IMR-90 (cell line): ENCODE data around the gene ATXN10. TPM values are rescaled to one million over a fixed set of nuclear protein-coding genes. Genes with fewer than 3 reads are reported as not detected.

ENCODE experiments used
- ATAC-seq: fragments of 200-7000 bp; cut with Tn5 transposase; 2 replicates; pipeline ENCODE4 v1.9.1; 2020; ENCODE audit warnings: low read depth, mild to moderate bottlenecking, moderate library complexity
- BruUV-seq: library from RNA; stranded (reverse); fragments of 400-500 nt; replicated peaks from 2 replicates; lab custom pipeline; 2021; lab: Mats Ljungman, UMichigan
- CTCF ChIA-PET: fragments of 300-600 bp; formaldehyde crosslinking; extraction: SDS; loops from one replicate; lab custom pipeline; 2021; ENCODE audit warnings: antibody characterized with exemption; lab: Yijun Ruan, JAX
- POLR2A ChIA-PET: fragments of 300-600 bp; sonication (Branson Sonifier 250); formaldehyde crosslinking; loops from one replicate; lab custom pipeline; 2022; ENCODE audit warnings: antibody characterized with exemption; ENCODE audit not compliant: unreplicated experiment; lab: Charles Lee
- DNase-seq: peaks from one replicate; pipeline ENCODE4 v3.0.0; 2013
- H2AFZ ChIP-seq: replicated peaks from 2 replicates; pipeline ENCODE3; 2013; ENCODE audit warnings: low read length, mild to moderate bottlenecking; ENCODE audit not compliant: poor library complexity
- H2AK5ac ChIP-seq: 2 replicates; pipeline ENCODE4 v1.6.1; 2013; ENCODE audit warnings: low read depth, low read length, inconsistent platforms
- H2AK9ac ChIP-seq: replicated peaks from 2 replicates; pipeline ENCODE3; 2013; ENCODE audit warnings: mild to moderate bottlenecking, low read depth, low read length, moderate library complexity; ENCODE audit not compliant: poor library complexity
- H2BK120ac ChIP-seq: 2 replicates; pipeline ENCODE4 v1.6.1; 2013; ENCODE audit warnings: low read depth, low read length, inconsistent platforms
- H2BK15ac ChIP-seq: 3 replicates; pipeline ENCODE4 v1.6.1; 2013; ENCODE audit warnings: low read depth, low read length, inconsistent platforms
- H2BK20ac ChIP-seq: 2 replicates; pipeline ENCODE4 v1.6.1; 2013; ENCODE audit warnings: low read depth, mild to moderate bottlenecking, inconsistent platforms, low read length, moderate library complexity
- H2BK5ac ChIP-seq: 2 replicates; pipeline ENCODE4 v1.6.1; 2013; ENCODE audit warnings: mild to moderate bottlenecking, low read depth, low read length, inconsistent platforms; ENCODE audit not compliant: poor library complexity, severe bottlenecking
- H3K14ac ChIP-seq: replicated peaks from 2 replicates; pipeline ENCODE4 v1.6.1; 2013; ENCODE audit warnings: low read depth, low read length, inconsistent platforms
- H3K18ac ChIP-seq: 2 replicates; pipeline ENCODE4 v1.6.1; 2013; ENCODE audit warnings: low read depth, low read length, control low read depth
- H3K23ac ChIP-seq: 2 replicates; pipeline ENCODE4 v1.6.1; 2013; ENCODE audit warnings: low read depth, low read length, inconsistent platforms
- H3K27ac ChIP-seq: 2 replicates; pipeline ENCODE4 v1.5.1; 2013; ENCODE audit warnings: mild to moderate bottlenecking, control low read depth, low read length; ENCODE audit not compliant: insufficient read depth
- H3K27me3 ChIP-seq: 2 replicates; pipeline ENCODE4 v1.6.1; 2013; ENCODE audit warnings: low read length; ENCODE audit not compliant: control insufficient read depth, insufficient read depth
- H3K36me3 ChIP-seq: 2 replicates; pipeline ENCODE4 v1.6.1; 2013; ENCODE audit warnings: low read length, mixed read lengths; ENCODE audit not compliant: control insufficient read depth, insufficient read depth
- H3K4ac ChIP-seq: 2 replicates; pipeline ENCODE4 v1.6.1; 2013; ENCODE audit warnings: low read depth, low read length, inconsistent platforms
- H3K4me1 ChIP-seq: 2 replicates; pipeline ENCODE4 v1.6.1; 2013; ENCODE audit warnings: low read length, mixed read lengths; ENCODE audit not compliant: control insufficient read depth, insufficient read depth
- H3K4me2 ChIP-seq: 2 replicates; pipeline ENCODE4 v1.6.1; 2013; ENCODE audit warnings: low read depth, mild to moderate bottlenecking, control low read depth, low read length, moderate library complexity
- H3K4me3 ChIP-seq: 2 replicates; pipeline ENCODE4 v1.5.1; 2013; ENCODE audit warnings: low read depth, mild to moderate bottlenecking, control low read depth, low read length, moderate library complexity; ENCODE audit not compliant: insufficient read depth
- H3K56ac ChIP-seq: 2 replicates; pipeline ENCODE4 v1.6.1; 2013; ENCODE audit warnings: low read length, inconsistent platforms; ENCODE audit not compliant: insufficient read depth; ENCODE audit errors: extremely low read depth
- H3K79me1 ChIP-seq, 2 experiments: 2 replicates each; pipeline ENCODE4 v1.6.1; 2013; ENCODE audit warnings: low read length in 2 of 2, inconsistent platforms in 1 of 2, low read depth in 1 of 2
- H3K9ac ChIP-seq: 2 replicates; pipeline ENCODE4 v1.6.1; 2013; ENCODE audit warnings: low read depth, low read length, control low read depth
- H3K9me1 ChIP-seq: 2 replicates; pipeline ENCODE4 v1.6.1; 2013; ENCODE audit warnings: low read length, inconsistent platforms; ENCODE audit not compliant: insufficient read depth
- H3K9me3 ChIP-seq: 2 replicates; pipeline ENCODE4 v1.6.1; 2013; ENCODE audit warnings: low read length; ENCODE audit not compliant: control insufficient read depth, insufficient read depth
- H4K20me1 ChIP-seq: 2 replicates; pipeline ENCODE4 v1.6.1; 2013; ENCODE audit warnings: low read length, inconsistent platforms; ENCODE audit not compliant: insufficient read depth
- H4K5ac ChIP-seq: 2 replicates; pipeline ENCODE4 v1.6.1; 2013; ENCODE audit warnings: mild to moderate bottlenecking, low read depth, low read length, control low read depth
- H4K8ac ChIP-seq, 2 experiments: 2 replicates each; pipeline ENCODE4 v1.6.1; 2013; ENCODE audit warnings: low read depth in 2 of 2, low read length in 2 of 2, control low read depth in 1 of 2, inconsistent platforms in 1 of 2
- H4K91ac ChIP-seq: 2 replicates; pipeline ENCODE4 v1.6.1; 2013; ENCODE audit warnings: low read depth, low read length, inconsistent platforms; ENCODE audit not compliant: insufficient read depth
- BHLHE40 ChIP-seq: fragments of 150-350 bp; IDR thresholded peaks from 2 replicates; pipeline ENCODE4 v1.6.1; 2016; ENCODE audit warnings: mild to moderate bottlenecking, low read depth, low read length
- CEBPB ChIP-seq: IDR thresholded peaks from 2 replicates; pipeline ENCODE4 v1.6.1; 2012; ENCODE audit warnings: low read depth, low read length, improper control_type of control experiment
- CHD1 ChIP-seq: IDR thresholded peaks from 2 replicates; pipeline ENCODE4 v1.6.1; 2012; ENCODE audit warnings: low read depth, low read length, improper control_type of control experiment
- CTCF ChIP-seq: conservative IDR thresholded peaks from 2 replicates; pipeline ENCODE4 v1.5.1; 2012; ENCODE audit warnings: mild to moderate bottlenecking, low read depth, low read length, improper control_type of control experiment
- FOS ChIP-seq: fragments of 150-350 bp; IDR thresholded peaks from 2 replicates; pipeline ENCODE4 v1.6.1; 2016; ENCODE audit warnings: low read depth, low read length
- MAZ ChIP-seq: IDR thresholded peaks from 2 replicates; pipeline ENCODE4 v1.6.1; 2012; ENCODE audit warnings: low read depth, mild to moderate bottlenecking, low read length, improper control_type of control experiment, moderate library complexity, borderline replicate concordance
- MXI1 ChIP-seq: IDR thresholded peaks from 2 replicates; pipeline ENCODE4 v1.6.1; 2012; ENCODE audit warnings: low read depth, mild to moderate bottlenecking, low read length, moderate library complexity, borderline replicate concordance
- POLR2A ChIP-seq: IDR thresholded peaks from 2 replicates; pipeline ENCODE4 v1.6.1; 2012; ENCODE audit warnings: mild to moderate bottlenecking, low read depth, low read length
- RAD21 ChIP-seq: IDR thresholded peaks from 2 replicates; pipeline ENCODE4 v1.6.1; 2012; ENCODE audit warnings: low read length, improper control_type of control experiment
- RCOR1 ChIP-seq: IDR thresholded peaks from 2 replicates; pipeline ENCODE4 v1.6.1; 2012; ENCODE audit warnings: mild to moderate bottlenecking, low read length, improper control_type of control experiment; ENCODE audit not compliant: insufficient replicate concordance
- RFX5 ChIP-seq: IDR thresholded peaks from 2 replicates; pipeline ENCODE4 v1.8.0; 2012; ENCODE audit warnings: low read depth, mild to moderate bottlenecking, low read length, moderate library complexity
- SMC3 ChIP-seq: fragments of 150-350 bp; IDR thresholded peaks from 2 replicates; pipeline ENCODE4 v1.6.1; 2016; ENCODE audit warnings: low read depth, mild to moderate bottlenecking, antibody characterized with exemption, low read length, moderate library complexity
- WGBS, 2 experiments: methylation state at CpG; one replicate each; pipeline versions ENCODE4 v1.1.5 to v1.1.7; 2013; ENCODE audit warnings: missing lambda C conversion rate in 2 of 2; ENCODE audit not compliant: insufficient read length in 1 of 2; ENCODE audit errors: extremely low coverage in 2 of 2; 5-methylcytosine and 5-hydroxymethylcytosine counted together
- dilution Hi-C: fragments of 300-500 bp; cut with HindIII; formaldehyde crosslinking; loops from one replicate; pipeline ENCODE4 v1.14.3; 2018; ENCODE audit warnings: low sequenced_read_pairs; ENCODE audit not compliant: unreplicated experiment
- in situ Hi-C: fragments of 300-500 bp; cut with MboI; formaldehyde crosslinking; loops from 3 replicates; pipeline ENCODE4 v1.14.3; 2019; ENCODE audit warnings: low sequenced_read_pairs, inconsistent platforms, mixed read lengths
- intact Hi-C: fragments of 100-400 bp; cut with micrococcal nuclease; formaldehyde crosslinking; loops from 2 replicates; pipeline ENCODE4 v1.10.0; 2022
- polyA plus RNA-seq, 3 experiments: library from polyadenylated mRNA; depleted of rRNA; stranded (reverse); fragments of >200 nt; gene quantifications; 2 replicates each; pipeline ENCODE4 v1.2.3, GENCODE V29; 2012; ENCODE audit warnings: low replicate concordance in 1 of 3
- total RNA-seq: library from RNA; depleted of rRNA; stranded (reverse); fragments of >200 nt; gene quantifications from 2 replicates; pipeline ENCODE4 v1.2.3, GENCODE V29; 2012
- TF ChIP-seq, protein P1 (sequence below): fragments of 150-350 bp; IDR thresholded peaks from 2 replicates; pipeline ENCODE4 v1.6.1; 2017; ENCODE audit warnings: mild to moderate bottlenecking, antibody characterized with exemption, low read length, low read depth
- TF ChIP-seq, protein P2 (sequence below): fragments of 150-350 bp; IDR thresholded peaks from 2 replicates; pipeline ENCODE4 v1.6.1; 2016; ENCODE audit warnings: low read depth, mild to moderate bottlenecking, low read length, moderate library complexity, borderline replicate concordance

Gene ATXN10
- total and polyA plus RNA-seq, 2 of the 4 experiments (the other 2 are of a cell fraction): 116 to 231 TPM

DNA sequence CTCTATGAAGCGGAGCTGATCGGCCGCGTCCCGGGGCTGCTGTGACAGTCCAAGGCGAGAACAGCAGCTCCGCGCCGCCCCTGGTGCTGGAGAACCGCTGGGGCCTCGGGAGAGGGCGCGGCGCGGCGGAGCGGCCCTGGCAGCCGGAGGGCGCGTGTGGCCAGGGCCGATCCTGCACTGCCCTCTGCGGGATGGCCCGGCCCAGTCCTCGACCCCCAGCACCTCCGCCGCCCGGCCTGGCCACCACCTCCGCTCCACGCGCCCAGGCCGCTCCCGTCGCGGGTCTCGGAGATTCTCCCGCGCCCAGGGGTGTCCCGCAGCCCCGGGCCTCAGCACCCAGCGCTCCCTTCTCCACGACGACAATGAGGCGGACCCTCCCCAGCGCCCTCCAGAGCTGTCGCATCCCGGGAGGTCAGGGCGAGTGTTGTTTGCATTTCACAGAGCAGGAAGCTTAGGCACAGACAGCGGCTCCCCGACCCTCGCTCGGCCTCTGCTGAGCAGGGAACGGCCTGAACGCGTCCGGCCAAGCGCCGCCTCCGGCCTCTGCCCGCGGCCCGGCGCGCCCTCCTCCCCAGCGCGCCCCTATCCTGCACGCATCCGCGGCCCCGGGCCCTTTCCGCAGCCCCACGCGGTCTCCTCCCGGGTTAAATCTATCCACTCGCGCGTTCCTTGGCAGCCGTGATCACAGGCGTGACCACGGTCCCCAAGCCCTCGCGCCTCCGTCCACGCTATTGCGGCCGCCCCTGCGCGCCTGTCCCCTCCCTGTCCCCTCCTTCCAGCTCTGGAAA is 195.7 kb downstream of the ATXN10 start:
- Histone ChIP-seq H3K79me1 (no peaks in the 10 kb centered on the region), H3K56ac (no peak overlapping the region), H2BK20ac (no peak overlapping the region), H3K4ac (no peak overlapping the region), H4K8ac (no peak overlapping the region), H3K4me1 (no peaks in the 10 kb centered on the region; the same call in 1 of the 2 replicates), H3K14ac (no peak overlapping the region), H3K4me3 (peak overlapping the region; percentile 9; the same call in 1 of the 2 replicates), H3K27ac (no peak overlapping the region), H3K23ac (no peak overlapping the region), H4K5ac (no peak overlapping the region), H3K36me3 (no peaks in the 10 kb centered on the region), H3K4me2 (peak overlapping the region; percentile 53; the same call in 1 of the 2 replicates), H4K20me1 (peaks cover 25% of the 10 kb centered on the region), H3K18ac (no peak overlapping the region), H2BK5ac (no peak overlapping the region), H2AFZ (peak overlapping the region; percentile 69), H3K9me1 (no peaks in the 10 kb centered on the region), H4K91ac (no peak overlapping the region), H3K9ac (no peak overlapping the region), H2AK5ac (no peak overlapping the region), H3K27me3 (peaks cover 46% of the 10 kb centered on the region), H2BK120ac (no peak overlapping the region), H3K9me3 (peaks cover 1% of the 10 kb centered on the region), H2BK15ac (no peak overlapping the region), H2AK9ac (peak overlapping the region; percentile 23)
- WGBS, 2 experiments: 5% methylated on average over 58 of the region's 87 CpGs; no CpG with 5 or more reads in 1 of the 2 experiments
- in situ Hi-C loops: loop anchor here (10.0 kb wide), 1 partner anchor 223 kb away; no protein-coding TSS in a partner anchor
- ATAC-seq: peak; percentile 88
- DNase-seq: no peak
- dilution Hi-C loops: no loop called here
- BruUV-seq: no TSS peak
- CTCF ChIA-PET: interaction anchor here (0.6 kb wide), 2 partner anchors 8 to 218 kb away, joined by 3 read pairs; no protein-coding TSS in a partner anchor
- intact Hi-C loops: no loop called here
- POLR2A ChIA-PET: no interaction called here
- TF ChIP-seq CEBPB (no peak), SMC3 (no peak), MAZ (no peak), POLR2A (no peak), BHLHE40 (no peak), FOS (no peak), RFX5 (no peak), CTCF (peak; percentile 40), RCOR1 (no peak), MXI1 (no peak), RAD21 (peak; percentile 54), CHD1 (no peak)
- TF ChIP-seq, protein P1, sequence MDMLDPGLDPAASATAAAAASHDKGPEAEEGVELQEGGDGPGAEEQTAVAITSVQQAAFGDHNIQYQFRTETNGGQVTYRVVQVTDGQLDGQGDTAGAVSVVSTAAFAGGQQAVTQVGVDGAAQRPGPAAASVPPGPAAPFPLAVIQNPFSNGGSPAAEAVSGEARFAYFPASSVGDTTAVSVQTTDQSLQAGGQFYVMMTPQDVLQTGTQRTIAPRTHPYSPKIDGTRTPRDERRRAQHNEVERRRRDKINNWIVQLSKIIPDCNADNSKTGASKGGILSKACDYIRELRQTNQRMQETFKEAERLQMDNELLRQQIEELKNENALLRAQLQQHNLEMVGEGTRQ: no peak
- TF ChIP-seq, protein P2, sequence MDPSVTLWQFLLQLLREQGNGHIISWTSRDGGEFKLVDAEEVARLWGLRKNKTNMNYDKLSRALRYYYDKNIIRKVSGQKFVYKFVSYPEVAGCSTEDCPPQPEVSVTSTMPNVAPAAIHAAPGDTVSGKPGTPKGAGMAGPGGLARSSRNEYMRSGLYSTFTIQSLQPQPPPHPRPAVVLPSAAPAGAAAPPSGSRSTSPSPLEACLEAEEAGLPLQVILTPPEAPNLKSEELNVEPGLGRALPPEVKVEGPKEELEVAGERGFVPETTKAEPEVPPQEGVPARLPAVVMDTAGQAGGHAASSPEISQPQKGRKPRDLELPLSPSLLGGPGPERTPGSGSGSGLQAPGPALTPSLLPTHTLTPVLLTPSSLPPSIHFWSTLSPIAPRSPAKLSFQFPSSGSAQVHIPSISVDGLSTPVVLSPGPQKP: no peak
